GM12878 (cell line): ENCODE results near the gene CARM1. TPM values are rescaled to one million over a fixed set of nuclear protein-coding genes. Genes with fewer than 3 reads are reported as not detected.

Experiments used
- ATAC-seq: fragments of 200-7000 bp; cut with Tn5 transposase; 3 replicates; pipeline ENCODE4 v1.9.1; 2020; ENCODE audit warnings: mild to moderate bottlenecking, moderate library complexity
- Bru-seq: library from RNA; stranded (reverse); fragments of 400-500 nt; gene quantifications from one replicate; lab custom pipeline; 2021; lab: Mats Ljungman, UMichigan
- BruChase-seq, 2 experiments: library from RNA; stranded (reverse); fragments of 400-500 nt; gene quantifications; one replicate each; lab custom pipeline; 2021; lab: Mats Ljungman, UMichigan
- BruUV-seq: library from RNA; stranded (reverse); fragments of 400-500 nt; replicated peaks from 2 replicates; lab custom pipeline; 2021; lab: Mats Ljungman, UMichigan
- CTCF ChIA-PET: fragments of 300-600 bp; sonication (Branson Sonifier 250); formaldehyde crosslinking; extraction: SDS; loops from one replicate; lab custom pipeline; 2021; ENCODE audit warnings: inconsistent platforms; lab: Yijun Ruan, JAX
- POLR2A ChIA-PET: fragments of 350-600 bp; formaldehyde crosslinking; extraction: SDS; loops from one replicate; lab custom pipeline; 2021; ENCODE audit warnings: inconsistent platforms; lab: Charles Lee
- RAD21 ChIA-PET: fragments of 300-600 bp; sonication (Branson Sonifier 250); formaldehyde crosslinking; loops from one replicate; lab custom pipeline; 2023; ENCODE audit warnings: antibody characterized with exemption; ENCODE audit not compliant: unreplicated experiment; lab: Charles Lee
- SMC1A ChIA-PET: fragments of 300-600 bp; sonication (Branson Sonifier 250); formaldehyde crosslinking; loops from one replicate; lab custom pipeline; 2023; ENCODE audit not compliant: unreplicated experiment, uncharacterized antibody; lab: Charles Lee
- DNase-seq: peaks from one replicate; pipeline ENCODE4 v3.0.0-alpha.2; 2011; ENCODE audit warnings: low read depth, low spot score
- FAIRE-seq: peaks from 3 replicates; lab custom pipeline; 2011; peaks lifted over from hg19 to GRCh38; lab: Jason Lieb, UNC
- H2AFZ ChIP-seq: 2 replicates; pipeline ENCODE4 v1.6.0; 2011; ENCODE audit warnings: low read depth, low read length, control low read depth; ENCODE audit not compliant: control insufficient read depth
- H3K27ac ChIP-seq: 2 replicates; pipeline ENCODE4 v1.5.1; 2011; ENCODE audit warnings: control low read depth; ENCODE audit not compliant: control insufficient read depth, insufficient read depth
- H3K27me3 ChIP-seq, 2 experiments: replicated peaks in 1 of 2; 2 replicates each; pipeline versions ENCODE4 v1.6.0 to v1.6.1; 2011; ENCODE audit warnings: low read length in 1 of 2; ENCODE audit not compliant: control insufficient read depth in 2 of 2, insufficient read depth in 2 of 2
- H3K36me3 ChIP-seq, 2 experiments: 2 replicates each; pipeline ENCODE4 v1.5.1; 2011; ENCODE audit warnings: low read length in 1 of 2; ENCODE audit not compliant: control insufficient read depth in 2 of 2, insufficient read depth in 2 of 2
- H3K4me1 ChIP-seq: 2 replicates; pipeline ENCODE4 v1.6.1; 2011; ENCODE audit warnings: mild to moderate bottlenecking, low read length, moderate library complexity, mixed read lengths; ENCODE audit not compliant: control insufficient read depth, insufficient read depth
- H3K4me2 ChIP-seq: 2 replicates; pipeline ENCODE4 v1.6.0; 2011; ENCODE audit warnings: control low read depth; ENCODE audit not compliant: control insufficient read depth, insufficient read depth
- H3K4me3 ChIP-seq: fragments of 200-600 bp; sonication (generic); 2 replicates; pipeline ENCODE4 v1.5.1; 2016
- H3K79me2 ChIP-seq: 2 replicates; pipeline ENCODE4 v1.6.0; 2011; ENCODE audit warnings: low read length; ENCODE audit not compliant: control insufficient read depth, insufficient read depth
- H3K9ac ChIP-seq: 2 replicates; pipeline ENCODE4 v1.8.0; 2011; ENCODE audit warnings: low read length, control low read depth, mixed read lengths; ENCODE audit not compliant: control insufficient read depth, insufficient read depth
- H3K9me3 ChIP-seq: replicated peaks from 3 replicates; pipeline ENCODE4 v1.5.1; 2011; ENCODE audit warnings: mild to moderate bottlenecking, low read length; ENCODE audit not compliant: control insufficient read depth, insufficient read depth
- H4K20me1 ChIP-seq: 2 replicates; pipeline ENCODE4 v1.6.0; 2011; ENCODE audit not compliant: control insufficient read depth, insufficient read depth
- CBFB ChIP-seq: IDR thresholded peaks from 2 replicates; pipeline ENCODE4 v1.6.1; 2016; ENCODE audit warnings: antibody characterized with exemption, low read depth
- E2F8 ChIP-seq: fragments of 450-650 bp; IDR thresholded peaks from 2 replicates; pipeline ENCODE4 v1.6.1; 2018; ENCODE audit warnings: mild to moderate bottlenecking, low read depth, moderate library complexity; ENCODE audit not compliant: partially characterized antibody
- HDAC6 ChIP-seq: fragments of 200-600 bp; sonication (generic); IDR thresholded peaks from one replicate; pipeline ENCODE4 v1.8.0; 2017; ENCODE audit warnings: antibody characterized with exemption; ENCODE audit not compliant: unreplicated experiment
- MXI1 ChIP-seq: fragments of 150-350 bp; IDR thresholded peaks from 2 replicates; pipeline ENCODE4 v1.6.1; 2011; ENCODE audit warnings: low read depth, mild to moderate bottlenecking, inconsistent platforms, low read length, improper control_type of control experiment
- MYC ChIP-seq: IDR thresholded peaks from 2 replicates; pipeline ENCODE4 v1.6.1; 2011; ENCODE audit warnings: mild to moderate bottlenecking, low read length, moderate library complexity, inconsistent platforms; ENCODE audit not compliant: insufficient read depth, insufficient replicate concordance, insufficient read length, severe bottlenecking
- RFX5 ChIP-seq: IDR thresholded peaks from 2 replicates; pipeline ENCODE4 v1.6.1; 2011; ENCODE audit warnings: low read depth, low read length, improper control_type of control experiment
- TBL1XR1 ChIP-seq: IDR thresholded peaks from 2 replicates; pipeline ENCODE4 v1.6.1; 2012; ENCODE audit warnings: low read depth, low read length, improper control_type of control experiment
- WRNIP1 ChIP-seq: IDR thresholded peaks from 2 replicates; pipeline ENCODE4 v1.6.1; 2011; ENCODE audit warnings: low read depth, low read length, improper control_type of control experiment, borderline replicate concordance
- ZNF384 ChIP-seq: IDR thresholded peaks from 2 replicates; pipeline ENCODE4 v1.6.1; 2012; ENCODE audit warnings: low read depth, mild to moderate bottlenecking, low read length, improper control_type of control experiment, borderline replicate concordance
- WGBS: methylation state at CpG from one replicate; pipeline ENCODE4 v1.1.6; 2016; ENCODE audit warnings: low lambda C conversion rate; ENCODE audit not compliant: insufficient replicate concordance, insufficient coverage; ENCODE audit errors: missing lambda C conversion rate; 5-methylcytosine and 5-hydroxymethylcytosine counted together
- in situ Hi-C: fragments of 300-500 bp; cut with MboI; formaldehyde crosslinking; loops from 9 replicates; pipeline ENCODE4 v1.14.3; 2018; ENCODE audit warnings: mixed read lengths
- intact Hi-C: fragments of 100-400 bp; cut with micrococcal nuclease; formaldehyde crosslinking; loops from one replicate; pipeline ENCODE4 v1.14.2; 2022; ENCODE audit not compliant: unreplicated experiment
- long read RNA-seq, 2 experiments: library from polyadenylated mRNA; unstranded; transcript quantifications; one replicate each; pipeline ENCODE4 v2.0.0, GENCODE V29; 2019 to 2020
- polyA minus RNA-seq, 3 experiments: library from RNA; depleted of rRNA, polyadenylated mRNA; stranded (reverse); fragments of >200 nt; gene quantifications; 2 replicates each; pipeline ENCODE4 v1.2.3, GENCODE V29; 2011
- polyA plus RNA-seq, 11 experiments: library from polyadenylated mRNA; depleted of rRNA in 4 of 11; unstranded in 6 of 11; stranded (reverse) in 5 of 11; fragments of >200 nt; fragmentation: Nextera tagmentation in 4 of 11; fragmentation: Illumina TruSeq in 1 of 11; extraction: Ambion mirVana in 4 of 11; extraction: Trizol in 1 of 11; gene quantifications; 1 replicate in 1 of 11; 2 replicates in 10 of 11; pipeline versions ENCODE4 v1.2.1 to v1.2.3, GENCODE V29; 2011 to 2016; ENCODE audit warnings: inconsistent platforms in 2 of 11, missing spikeins in 2 of 11, low read depth in 1 of 11
- total RNA-seq, 4 experiments: library from RNA; depleted of rRNA in 3 of 4; stranded (reverse); fragments of >200 nt in 3 of 4; fragmentation: Illumina TruSeq in 1 of 4; extraction: Trizol in 1 of 4; gene quantifications; 2 replicates each; pipeline versions ENCODE4 v1.2.1 to v1.2.3, GENCODE V29; 2013 to 2021
- TF ChIP-seq, protein P1 (sequence below): fragments of 450-650 bp; IDR thresholded peaks from 2 replicates; pipeline ENCODE4 v1.6.1; 2017; ENCODE audit warnings: mild to moderate bottlenecking, low read depth, inconsistent platforms; ENCODE audit not compliant: poor library complexity, severe bottlenecking

CARM1 gene
- 38.1 and 42.1 TPM in 2 replicates for total RNA-seq (2013; cell fraction: nucleolus; rRNA removed)
- 44.0 and 56.8 TPM in 2 replicates for total RNA-seq (2014; rRNA removed)
- 26.8 and 30.9 TPM in 2 replicates for total RNA-seq (2014; rRNA removed; fragmentation: Illumina TruSeq; extraction: Trizol)
- total RNA-seq (2021) = 115 and 116 TPM in 2 replicates
- polyA plus RNA-seq (2011; ENCODE audit: low read depth) = 22.4 TPM
- polyA plus RNA-seq (2011; rRNA removed) = 17.7 and 48.6 TPM in 2 replicates
- 50.4 and 74.2 TPM in 2 replicates for polyA plus RNA-seq (2011; cell fraction: cytosol; rRNA removed)
- 121 and 141 TPM in 2 replicates for polyA plus RNA-seq (2011; cell fraction: nucleus; rRNA removed)
- 55.3 and 65.7 TPM in 2 replicates for polyA plus RNA-seq (2012)
- 33.0 and 63.5 TPM in 2 replicates for polyA plus RNA-seq (2014; fragmentation: Illumina TruSeq; extraction: Trizol)
- under 1 TPM; 0.45 to 0.49 TPM for polyA plus RNA-seq (2014; fragmentation: Nextera tagmentation; extraction: Ambion mirVana)
- 95.6 and 113 TPM in 2 replicates for polyA plus RNA-seq (2014; rRNA removed)
- 10 to 100 TPM; 10.1 to 12.0 TPM for polyA plus RNA-seq (2016; fragmentation: Nextera tagmentation; extraction: Ambion mirVana)
- polyA minus RNA-seq (2011; rRNA and poly(A)+ RNA removed) = 35.9 and 56.0 TPM in 2 replicates
- 29.0 and 34.2 TPM in 2 replicates for polyA minus RNA-seq (2011; cell fraction: cytosol; rRNA and poly(A)+ RNA removed)
- 15.0 and 29.0 TPM in 2 replicates for polyA minus RNA-seq (2011; cell fraction: nucleus; rRNA and poly(A)+ RNA removed)
- percentile 71 among the genes with signal in this experiment for Bru-seq, nascent RNA
- percentile 87 among the genes with signal in this experiment for BruChase-seq, experiment 1, labeled RNA remaining after a 6-hour chase
- BruChase-seq, experiment 2, labeled RNA remaining after a 2-hour chase = percentile 77 among the genes with signal in this experiment
- long read RNA-seq, experiment 1, partial matches to known transcripts = 1 of 6 reads
- long read RNA-seq, experiment 1, other reads (novel, unspliced or antisense) = 4 of 6 reads
- long read RNA-seq, experiment 2, partial matches to known transcripts = 0 of 1 reads
- long read RNA-seq, experiment 2, other reads (novel, unspliced or antisense) = 1 of 1 reads

DNA sequence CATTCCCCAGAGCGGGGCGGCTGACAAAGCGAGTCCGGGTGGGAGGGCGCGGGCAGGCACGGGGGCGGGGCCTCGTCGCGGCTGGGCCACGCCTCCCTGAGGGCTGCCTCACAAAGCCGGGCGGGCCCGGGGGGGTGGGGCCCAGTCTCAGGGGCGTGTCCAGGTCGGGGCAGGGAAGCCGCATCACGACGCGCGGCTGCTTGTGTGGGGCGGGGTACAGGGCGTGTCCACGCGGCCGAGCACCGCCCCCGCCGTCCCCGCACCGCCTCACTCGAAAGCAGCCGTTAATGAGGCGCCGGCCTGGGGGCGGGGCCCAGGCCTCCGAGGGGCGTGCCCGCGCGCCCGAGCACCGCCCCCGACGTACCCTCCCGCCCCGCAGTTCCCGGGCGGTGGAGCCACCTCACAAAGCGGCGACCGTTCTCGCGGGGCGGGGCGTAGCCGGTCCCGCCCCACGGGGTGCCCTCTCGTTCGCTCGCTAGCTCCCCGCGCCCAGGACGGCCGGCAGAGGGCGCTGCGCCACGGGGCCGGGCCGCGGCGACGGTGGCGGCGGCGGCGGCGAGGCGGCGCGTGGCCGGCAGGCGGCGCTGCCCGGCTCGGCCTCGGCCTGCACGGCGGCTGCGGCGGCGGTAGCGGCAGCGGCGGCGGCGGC, at the start of gene CARM1:
TSS of gene CARM1 (plus strand) at position 599 of the 649 bp plus-strand sequence. CDS start 150 bp downstream, outside the sequence.
- H3K4me2 ChIP-seq = peak within 1 kb of the TSS; percentile 97
- peak; percentile 76 for FAIRE-seq
- in situ Hi-C loops = no loop called here
- peak; percentile 84 for ATAC-seq
- H3K27ac ChIP-seq = peak within 1 kb of the TSS; percentile 90
- H3K9me3 ChIP-seq = no peaks in the 10 kb centered on the region
- RAD21 ChIA-PET = interaction anchor here (0.5 to 4.4 kb wide), 9 partner anchors 17 to 504 kb away, joined by 3 to 42 read pairs (median 3); partner anchors contain the start of genes CCDC159, DNM2, TMED1 and TMEM205
- peak within 1 kb of the TSS; percentile 78 for H3K9ac ChIP-seq
- peak within 1 kb of the TSS; percentile 82 for H2AFZ ChIP-seq
- BruUV-seq = no TSS peak
- CTCF ChIA-PET = interaction anchor here (0.5 to 1.4 kb wide), 10 partner anchors 16 to 226 kb away, joined by 3 to 6 read pairs (median 4); partner anchors contain the start of genes DNM2 and TMED1
- 0% methylated on average over 28 of the region's 99 CpGs for WGBS
- peaks cover 33% of the 10 kb centered on the region for H3K4me1 ChIP-seq
- H3K79me2 ChIP-seq = peaks cover 40% of the 10 kb centered on the region
- no peaks in the 10 kb centered on the region for H3K36me3 ChIP-seq
- no peaks in the 10 kb centered on the region for H3K27me3 ChIP-seq
- DNase-seq = peak; percentile 79
- POLR2A ChIA-PET = interaction anchor here (0.5 to 1.4 kb wide), 4 partner anchors 8 to 218 kb away, joined by 3 to 5 read pairs (median 4); partner anchors contain the start of gene LDLR
- H3K4me3 ChIP-seq = peak within 1 kb of the TSS; percentile 68
- SMC1A ChIA-PET = no interaction called here
- intact Hi-C loops = loop anchor here (10.0 kb wide), 1 partner anchor 694 kb away; no protein-coding TSS in a partner anchor
- H4K20me1 ChIP-seq = no peaks in the 10 kb centered on the region
- TF ChIP-seq WRNIP1 (no peak), MXI1 (peak; percentile 81; the same call in 1 of the 2 replicates), MYC (no peak), HDAC6 (no peak), TBL1XR1 (no peak), RFX5 (no peak), ZNF384 (no peak), CBFB (no peak), E2F8 (no peak)
- TF ChIP-seq, protein P1, sequence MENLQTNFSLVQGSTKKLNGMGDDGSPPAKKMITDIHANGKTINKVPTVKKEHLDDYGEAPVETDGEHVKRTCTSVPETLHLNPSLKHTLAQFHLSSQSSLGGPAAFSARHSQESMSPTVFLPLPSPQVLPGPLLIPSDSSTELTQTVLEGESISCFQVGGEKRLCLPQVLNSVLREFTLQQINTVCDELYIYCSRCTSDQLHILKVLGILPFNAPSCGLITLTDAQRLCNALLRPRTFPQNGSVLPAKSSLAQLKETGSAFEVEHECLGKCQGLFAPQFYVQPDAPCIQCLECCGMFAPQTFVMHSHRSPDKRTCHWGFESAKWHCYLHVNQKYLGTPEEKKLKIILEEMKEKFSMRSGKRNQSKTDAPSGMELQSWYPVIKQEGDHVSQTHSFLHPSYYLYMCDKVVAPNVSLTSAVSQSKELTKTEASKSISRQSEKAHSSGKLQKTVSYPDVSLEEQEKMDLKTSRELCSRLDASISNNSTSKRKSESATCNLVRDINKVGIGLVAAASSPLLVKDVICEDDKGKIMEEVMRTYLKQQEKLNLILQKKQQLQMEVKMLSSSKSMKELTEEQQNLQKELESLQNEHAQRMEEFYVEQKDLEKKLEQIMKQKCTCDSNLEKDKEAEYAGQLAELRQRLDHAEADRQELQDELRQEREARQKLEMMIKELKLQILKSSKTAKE = no peak
